ENCODE measurements around the gene TPT1. TPM values are rescaled to one million over a fixed set of nuclear protein-coding genes. Genes with fewer than 3 reads are reported as not detected.

Gene TPT1
- total RNA-seq, 1 experiment from 2014 or later: 1,961 TPM

GRCh38 chr13:45333977-45334922 is 6.7 kb downstream of the TPT1 start:
- DNase-seq (ENCODE audit: low read depth): peak; percentile 67

DNA sequence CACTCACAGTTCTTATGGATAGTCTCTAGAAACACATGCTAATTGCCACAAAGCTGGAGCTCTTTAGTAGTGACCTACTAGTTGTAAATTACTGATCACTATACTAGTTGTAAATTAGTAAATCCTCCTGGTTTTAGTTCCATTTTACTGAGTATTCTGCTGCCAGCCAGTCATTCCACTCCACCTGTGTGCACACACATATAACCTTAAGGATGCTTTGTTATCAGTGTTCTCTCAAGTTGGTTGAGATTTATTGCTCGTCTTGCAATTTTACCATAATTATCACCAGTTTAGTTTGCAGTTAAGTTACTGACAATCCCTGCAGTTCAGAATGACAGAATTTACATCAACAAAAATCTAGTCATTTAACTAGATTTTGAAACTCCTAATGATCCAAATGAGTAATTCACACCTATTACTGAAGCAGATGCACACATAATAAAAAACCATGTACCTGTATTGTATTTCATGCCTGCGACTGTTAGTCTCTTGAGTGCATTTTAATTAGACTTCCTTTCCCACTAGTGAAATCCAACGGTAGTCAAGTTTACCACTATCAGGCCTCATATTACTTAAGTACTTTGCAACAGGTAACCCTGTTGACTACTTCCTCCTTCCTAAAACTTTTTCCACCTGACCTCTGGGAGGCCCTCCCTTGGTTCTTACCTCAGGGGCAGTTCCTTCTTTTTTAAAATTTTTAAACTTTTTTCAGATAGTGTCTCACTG is 7.6 kb downstream of the TPT1 start:
- peak; percentile 13 for DNase-seq (ENCODE audit: low read depth)

DNA sequence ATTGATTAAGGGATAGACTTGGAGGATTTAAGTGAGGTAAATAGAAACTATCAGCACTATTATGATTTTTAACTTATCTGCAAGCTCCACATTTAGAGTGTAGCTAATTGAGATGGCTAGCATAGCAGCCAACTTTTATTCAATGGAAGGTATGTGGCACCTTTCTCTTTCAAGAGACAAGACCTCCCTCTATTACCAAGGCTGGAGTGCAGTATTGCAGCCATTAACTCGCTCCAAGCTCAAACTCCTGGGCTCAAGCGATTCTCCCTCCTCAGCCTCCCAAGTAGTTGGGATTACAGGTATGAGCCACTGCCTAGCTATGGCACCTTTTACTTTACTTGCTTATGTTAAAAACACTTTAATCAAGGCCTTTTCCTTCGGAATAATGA is 8.2 kb downstream of the TPT1 start:
- DNase-seq (ENCODE audit: low read depth): no peak

- peak; percentile 92 for DNase-seq (ENCODE audit: low read depth)
Measured at GRCh38 chr13:45332036-45332830, 8.8 kb downstream of the TPT1 start.

GRCh38 chr13:45331692-45332035 is 9.3 kb downstream of the TPT1 start:
- DNase-seq (ENCODE audit: low read depth): no peak

- DNase-seq (ENCODE audit: low read depth): peak; percentile 56
Measured at GRCh38 chr13:45331123-45331619, 9.8 kb downstream of the TPT1 start.

DNA sequence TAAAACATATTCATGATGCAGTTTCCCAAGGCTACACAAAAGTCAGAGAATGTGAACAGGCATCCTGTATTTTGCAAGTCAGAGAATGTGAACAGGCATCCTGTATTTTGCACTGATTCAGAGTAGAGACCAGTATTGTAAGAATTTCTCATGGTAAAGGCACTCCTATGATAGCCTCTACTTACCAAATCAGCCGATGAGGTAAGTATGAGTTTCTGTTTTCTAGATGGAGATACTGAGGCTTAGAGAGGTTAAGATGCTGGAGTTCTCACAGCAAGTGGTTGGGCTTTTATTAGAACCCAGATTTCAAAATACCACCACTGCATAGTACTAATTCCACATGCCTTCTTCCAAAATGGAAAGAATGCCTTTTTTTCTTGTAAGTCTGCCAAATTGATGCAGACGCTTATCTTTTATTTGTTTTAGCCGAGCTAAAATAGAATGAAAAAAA is 12.3 kb downstream of the TPT1 start:
- peak; percentile 35 for DNase-seq (ENCODE audit: low read depth)

- peak; percentile 39 for DNase-seq (ENCODE audit: low read depth)
Measured at GRCh38 chr13:45327253-45327955, 13.6 kb downstream of the TPT1 start.

DNA sequence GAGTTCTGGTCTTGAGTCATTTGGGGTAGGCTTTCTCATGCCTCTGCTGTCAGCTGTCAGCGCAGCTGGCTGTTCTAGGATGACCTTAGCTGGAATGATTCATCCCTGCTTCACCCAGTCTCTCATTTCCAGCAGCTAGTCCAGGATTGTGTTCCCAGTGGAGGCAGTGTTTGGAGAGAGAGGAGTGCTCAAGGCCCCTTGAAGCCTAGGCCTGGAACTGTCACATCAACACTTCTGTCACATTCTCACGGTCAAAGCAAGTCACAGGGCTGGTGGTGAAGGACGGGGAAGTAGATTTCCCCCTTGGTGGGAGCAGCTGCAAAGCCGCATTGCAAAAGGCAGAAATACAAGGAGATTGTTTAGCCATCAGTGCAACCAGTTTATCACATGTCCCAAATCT is 15.2 kb downstream of the TPT1 start:
- peak; percentile 100 for DNase-seq (ENCODE audit: low read depth)

DNA sequence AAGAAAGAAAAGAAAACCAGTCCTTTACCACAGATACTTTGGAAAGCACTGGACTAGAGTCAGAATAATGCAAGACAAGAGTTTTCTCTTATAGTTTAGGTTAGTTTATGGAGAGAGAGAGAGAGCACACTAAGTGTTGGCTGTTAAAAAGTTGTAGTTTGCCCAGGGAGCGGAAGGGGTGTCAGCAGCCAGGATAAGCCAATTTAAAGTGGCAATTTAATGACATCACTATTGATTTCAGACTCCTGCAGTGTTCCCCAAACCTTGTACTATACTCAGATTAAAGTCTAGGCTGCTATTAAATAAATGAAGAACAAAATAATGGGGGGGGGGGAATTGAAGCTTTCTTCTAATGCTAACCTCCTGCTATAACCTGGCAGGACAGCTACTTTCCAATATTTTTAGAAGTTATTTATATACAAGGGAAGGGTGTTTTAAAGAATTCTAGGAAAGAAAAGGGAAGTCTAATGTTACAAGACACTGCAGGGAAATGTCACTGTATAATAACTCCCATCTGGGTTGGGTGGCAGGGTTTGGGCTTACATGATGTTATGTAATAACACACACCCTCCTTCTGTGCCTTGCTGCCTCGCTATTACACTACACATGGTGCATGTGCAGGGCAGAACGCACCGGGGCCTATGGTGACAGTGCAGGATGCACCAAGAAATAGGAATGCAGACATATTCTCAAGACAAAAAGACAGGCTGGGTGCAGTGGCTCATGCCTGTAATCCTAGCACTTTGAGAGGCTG is 19.9 kb downstream of the TPT1 start:
- DNase-seq (ENCODE audit: low read depth): no peak

DNA sequence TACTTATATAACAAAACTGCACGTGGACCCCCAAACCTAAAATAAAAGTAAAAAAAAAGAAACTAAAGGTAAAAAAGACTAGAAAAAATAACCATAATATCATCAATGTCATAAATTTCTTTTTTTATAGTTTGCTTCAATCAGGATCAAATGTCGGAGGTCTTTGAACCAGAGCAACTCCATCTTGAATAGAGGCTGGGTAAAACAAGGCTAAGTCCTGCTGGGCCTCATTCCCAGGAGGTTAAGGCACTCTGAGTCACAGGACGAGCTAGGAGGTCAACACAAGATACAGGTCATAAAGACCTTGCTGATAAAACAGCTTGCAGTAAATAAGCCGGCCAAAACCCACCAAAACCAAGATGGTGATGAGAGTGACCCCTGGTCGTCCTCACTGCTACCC is 24.0 kb downstream of the TPT1 start:
- DNase-seq (ENCODE audit: low read depth): no peak

- no peak for DNase-seq (ENCODE audit: low read depth)
Measured at GRCh38 chr13:45316338-45316737, 24.6 kb downstream of the TPT1 start.

DNA sequence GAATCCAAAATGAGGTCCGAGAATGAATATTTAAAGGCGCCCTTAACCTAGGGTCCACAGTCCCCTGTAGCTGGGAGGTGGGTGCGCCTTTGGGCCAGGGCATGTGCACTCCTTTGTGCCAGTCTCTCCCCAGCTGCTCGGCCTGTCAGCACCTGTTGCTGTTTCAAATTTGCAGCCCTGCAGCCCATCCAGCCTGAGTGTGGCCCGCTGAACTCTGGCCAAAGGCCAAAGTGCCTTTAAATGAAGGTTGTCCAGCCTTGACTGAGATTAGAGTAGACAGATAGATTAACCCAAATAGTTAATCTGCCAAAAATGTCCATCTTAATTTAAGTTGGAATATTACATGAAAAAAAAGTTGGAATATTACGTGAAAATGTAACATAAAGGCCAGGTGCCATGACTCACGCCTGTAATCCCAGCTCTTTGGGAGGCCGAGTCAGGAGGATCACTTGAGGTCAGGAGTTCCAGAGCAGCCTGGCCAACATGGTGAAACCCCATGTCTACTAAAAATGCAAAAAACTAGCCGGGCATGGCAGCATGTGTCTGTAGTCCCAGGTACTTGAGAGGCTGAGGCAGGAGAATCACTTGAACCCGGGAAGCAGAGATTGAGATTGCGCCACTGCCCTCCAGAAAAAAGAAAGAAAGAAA is 25.3 kb downstream of the TPT1 start:
- DNase-seq (ENCODE audit: low read depth): no peak

DNA sequence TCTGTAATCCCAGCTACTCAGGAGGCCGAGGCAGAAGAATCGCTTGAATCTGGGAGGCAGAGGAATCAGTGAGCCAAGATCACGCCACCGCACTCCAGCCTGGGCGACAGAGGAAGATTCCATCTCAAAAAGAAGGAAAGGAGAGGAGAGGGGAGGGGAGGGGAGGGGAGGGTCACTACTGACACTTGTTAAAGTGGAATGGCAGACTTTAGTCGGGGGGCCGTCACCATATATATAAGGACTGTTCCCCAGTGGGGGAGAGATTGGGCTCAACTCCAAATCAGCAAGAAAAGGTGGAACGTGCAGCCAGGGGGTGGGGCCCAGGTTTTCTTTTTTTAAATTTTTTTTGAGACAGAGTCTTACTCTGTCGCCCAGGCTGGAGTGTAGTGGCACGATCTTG is 26.2 kb downstream of the TPT1 start:
- DNase-seq (ENCODE audit: low read depth): no peak

- no peak for DNase-seq (ENCODE audit: low read depth)
Measured at GRCh38 chr13:45310341-45311131, 30.4 kb downstream of the TPT1 start.

- DNase-seq (ENCODE audit: low read depth): no peak
Measured at GRCh38 chr13:45306966-45307365, 34.0 kb downstream of the TPT1 start.

DNA sequence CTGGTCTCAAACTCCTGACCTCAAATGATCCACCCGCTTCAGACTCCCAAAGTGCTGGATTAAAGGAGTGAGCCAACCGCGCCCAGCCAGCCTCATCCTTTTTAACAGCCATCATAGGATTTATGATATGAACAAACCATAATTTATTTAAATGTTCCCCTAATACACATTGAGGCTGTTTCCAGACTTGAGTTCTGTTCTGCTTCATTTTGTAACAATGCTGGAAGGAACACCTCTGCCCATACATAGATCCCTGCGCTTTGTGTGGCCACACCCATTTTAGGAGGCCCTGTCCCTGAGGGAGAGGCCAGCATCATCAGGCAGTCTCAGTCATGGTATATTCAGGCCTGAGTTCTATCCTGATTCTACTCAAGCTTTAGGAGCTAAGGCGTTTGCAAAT is 35.9 kb downstream of the TPT1 start:
- DNase-seq (ENCODE audit: low read depth): no peak

DNA sequence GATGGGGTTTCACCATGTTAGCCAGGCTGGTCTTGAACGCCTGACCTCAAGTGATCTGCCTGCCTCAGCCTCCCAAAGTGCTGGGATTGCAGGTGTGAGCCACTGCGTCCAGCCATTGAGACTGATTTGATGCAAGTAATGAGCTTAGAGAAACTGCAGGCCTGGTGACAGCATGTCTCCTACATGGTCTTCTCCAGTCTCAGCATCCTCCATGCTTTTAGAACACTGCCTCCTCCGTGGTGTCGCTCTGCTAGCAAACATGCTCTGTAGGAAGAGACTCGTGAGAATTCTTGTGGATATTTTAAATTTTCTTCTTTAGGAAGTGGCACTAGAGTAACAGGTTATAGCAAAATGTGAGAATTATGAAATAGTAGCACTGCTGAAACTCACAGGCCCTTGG is 37.1 kb downstream of the TPT1 start:
- DNase-seq (ENCODE audit: low read depth): no peak

DNA sequence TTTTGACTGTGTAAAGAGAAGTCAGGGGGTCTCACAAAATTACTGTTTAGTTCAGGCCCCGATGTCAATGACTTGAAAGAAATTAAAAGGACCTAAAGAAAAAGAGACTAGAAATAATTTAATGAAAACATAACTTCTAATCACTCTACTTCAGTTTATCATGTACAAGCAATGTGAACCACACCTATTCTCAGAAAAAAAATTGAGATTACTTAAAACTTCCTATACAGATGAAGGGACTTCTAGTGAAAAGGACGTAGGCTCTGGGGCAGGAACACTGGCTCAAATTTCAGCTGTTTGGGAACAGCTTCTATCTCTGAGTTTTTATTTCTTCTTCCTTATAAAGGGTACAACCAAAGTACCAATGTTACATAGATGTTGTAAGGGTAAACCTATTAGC is 38.0 kb downstream of the TPT1 start:
- no peak for DNase-seq (ENCODE audit: low read depth)

Measured in LHCN-M2 (cell line).